Stimulated activated CD4-positive, alpha-beta T cell treated with anti-CD3 and anti-CD28 coated beads, Interleukin-15, amount 100 ng/mL, for 48 hours (primary cell): Measurements from ENCODE around the gene NPW.
"Not testable (repeated sequence)": the region's sequence is repeated elsewhere in the genome, so short reads cannot be mapped to it uniquely, and the experiment has no call there.

Experiments
- DNase-seq, 2 donors: peaks; one replicate each; pipeline ENCODE4 v3.0.0-alpha.2; 2020; ENCODE audit warnings: low read depth in 2 of 2

Gene NPW

GRCh38 chr16:2001456-2002355 lies 17.9 kb upstream of the NPW start:
- no peak for DNase-seq

- DNase-seq = no peak
These were observed 17.0 kb upstream of the NPW start for GRCh38 chr16:2002406-2003230.

- DNase-seq = no peak
These were observed 16.3 kb upstream of the NPW start for GRCh38 chr16:2003231-2003826.

GRCh38 chr16:2003827-2004641 lies 15.6 kb upstream of the NPW start:
- DNase-seq = peak; percentile 77 to 89

GRCh38 chr16:2004795-2005517 lies 14.6 kb upstream of the NPW start:
- DNase-seq = no peak

- no peak for DNase-seq
These were observed 13.9 kb upstream of the NPW start for GRCh38 chr16:2005646-2006045.

GRCh38 chr16:2006317-2006716 lies 13.3 kb upstream of the NPW start:
- no peak for DNase-seq

- no peak for DNase-seq
These were observed 12.3 kb upstream of the NPW start for GRCh38 chr16:2007081-2007836.

GRCh38 chr16:2008009-2008526 lies 11.5 kb upstream of the NPW start:
- no peak for DNase-seq

GRCh38 chr16:2008631-2009163 lies 10.9 kb upstream of the NPW start:
- no peak for DNase-seq

GRCh38 chr16:2009164-2009711 lies 10.3 kb upstream of the NPW start:
- DNase-seq = no peak

- DNase-seq = peak; percentile 56 to 69
These were observed 9.6 kb upstream of the NPW start, which contains the start of gene ZNF598 for GRCh38 chr16:2009791-2010510. ZNF598 (minus strand) TSS chr16:2009821.

GRCh38 chr16:2011726-2012125 lies 7.9 kb upstream of the NPW start:
- DNase-seq = not testable (repeated sequence)

GRCh38 chr16:2013527-2013926 lies 6.1 kb upstream of the NPW start:
- DNase-seq = no peak

GRCh38 chr16:2015117-2015946 lies 4.3 kb upstream of the NPW start:
- no peak for DNase-seq

GRCh38 chr16:2015947-2016208 lies 3.7 kb upstream of the NPW start:
- no peak for DNase-seq

GRCh38 chr16:2016407-2016922 lies 3.1 kb upstream of the NPW start:
- no peak for DNase-seq
